IMR-90 (cell line): ENCODE data around the gene HMGCL. TPM values are rescaled to one million over a fixed set of nuclear protein-coding genes. Genes with fewer than 3 reads are reported as not detected.

Experiments
- ATAC-seq: fragments of 200-7000 bp; cut with Tn5 transposase; 2 replicates; pipeline ENCODE4 v1.9.1; 2020; ENCODE audit warnings: low read depth, mild to moderate bottlenecking, moderate library complexity
- BruUV-seq: library from RNA; stranded (reverse); fragments of 400-500 nt; replicated peaks from 2 replicates; lab custom pipeline; 2021; lab: Mats Ljungman, UMichigan
- CTCF ChIA-PET: fragments of 300-600 bp; formaldehyde crosslinking; extraction: SDS; loops from one replicate; lab custom pipeline; 2021; ENCODE audit warnings: antibody characterized with exemption; lab: Yijun Ruan, JAX
- POLR2A ChIA-PET: fragments of 300-600 bp; sonication (Branson Sonifier 250); formaldehyde crosslinking; loops from one replicate; lab custom pipeline; 2022; ENCODE audit warnings: antibody characterized with exemption; ENCODE audit not compliant: unreplicated experiment; lab: Charles Lee
- DNase-seq: peaks from one replicate; pipeline ENCODE4 v3.0.0; 2013
- H2AFZ ChIP-seq: replicated peaks from 2 replicates; pipeline ENCODE3; 2013; ENCODE audit warnings: low read length, mild to moderate bottlenecking; ENCODE audit not compliant: poor library complexity
- H2AK5ac ChIP-seq: 2 replicates; pipeline ENCODE4 v1.6.1; 2013; ENCODE audit warnings: low read depth, low read length, inconsistent platforms
- H2AK9ac ChIP-seq: replicated peaks from 2 replicates; pipeline ENCODE3; 2013; ENCODE audit warnings: mild to moderate bottlenecking, low read depth, low read length, moderate library complexity; ENCODE audit not compliant: poor library complexity
- H2BK120ac ChIP-seq: 2 replicates; pipeline ENCODE4 v1.6.1; 2013; ENCODE audit warnings: low read depth, low read length, inconsistent platforms
- H2BK15ac ChIP-seq: 3 replicates; pipeline ENCODE4 v1.6.1; 2013; ENCODE audit warnings: low read depth, low read length, inconsistent platforms
- H2BK20ac ChIP-seq: 2 replicates; pipeline ENCODE4 v1.6.1; 2013; ENCODE audit warnings: low read depth, mild to moderate bottlenecking, inconsistent platforms, low read length, moderate library complexity
- H2BK5ac ChIP-seq: 2 replicates; pipeline ENCODE4 v1.6.1; 2013; ENCODE audit warnings: mild to moderate bottlenecking, low read depth, low read length, inconsistent platforms; ENCODE audit not compliant: poor library complexity, severe bottlenecking
- H3K14ac ChIP-seq: replicated peaks from 2 replicates; pipeline ENCODE4 v1.6.1; 2013; ENCODE audit warnings: low read depth, low read length, inconsistent platforms
- H3K18ac ChIP-seq: 2 replicates; pipeline ENCODE4 v1.6.1; 2013; ENCODE audit warnings: low read depth, low read length, control low read depth
- H3K23ac ChIP-seq: 2 replicates; pipeline ENCODE4 v1.6.1; 2013; ENCODE audit warnings: low read depth, low read length, inconsistent platforms
- H3K27ac ChIP-seq: 2 replicates; pipeline ENCODE4 v1.5.1; 2013; ENCODE audit warnings: mild to moderate bottlenecking, control low read depth, low read length; ENCODE audit not compliant: insufficient read depth
- H3K27me3 ChIP-seq: 2 replicates; pipeline ENCODE4 v1.6.1; 2013; ENCODE audit warnings: low read length; ENCODE audit not compliant: control insufficient read depth, insufficient read depth
- H3K36me3 ChIP-seq: 2 replicates; pipeline ENCODE4 v1.6.1; 2013; ENCODE audit warnings: low read length, mixed read lengths; ENCODE audit not compliant: control insufficient read depth, insufficient read depth
- H3K4ac ChIP-seq: 2 replicates; pipeline ENCODE4 v1.6.1; 2013; ENCODE audit warnings: low read depth, low read length, inconsistent platforms
- H3K4me1 ChIP-seq: 2 replicates; pipeline ENCODE4 v1.6.1; 2013; ENCODE audit warnings: low read length, mixed read lengths; ENCODE audit not compliant: control insufficient read depth, insufficient read depth
- H3K4me2 ChIP-seq: 2 replicates; pipeline ENCODE4 v1.6.1; 2013; ENCODE audit warnings: low read depth, mild to moderate bottlenecking, control low read depth, low read length, moderate library complexity
- H3K4me3 ChIP-seq: 2 replicates; pipeline ENCODE4 v1.5.1; 2013; ENCODE audit warnings: low read depth, mild to moderate bottlenecking, control low read depth, low read length, moderate library complexity; ENCODE audit not compliant: insufficient read depth
- H3K56ac ChIP-seq: 2 replicates; pipeline ENCODE4 v1.6.1; 2013; ENCODE audit warnings: low read length, inconsistent platforms; ENCODE audit not compliant: insufficient read depth; ENCODE audit errors: extremely low read depth
- H3K79me1 ChIP-seq, 2 experiments: 2 replicates each; pipeline ENCODE4 v1.6.1; 2013; ENCODE audit warnings: low read length in 2 of 2, inconsistent platforms in 1 of 2, low read depth in 1 of 2
- H3K9ac ChIP-seq: 2 replicates; pipeline ENCODE4 v1.6.1; 2013; ENCODE audit warnings: low read depth, low read length, control low read depth
- H3K9me1 ChIP-seq: 2 replicates; pipeline ENCODE4 v1.6.1; 2013; ENCODE audit warnings: low read length, inconsistent platforms; ENCODE audit not compliant: insufficient read depth
- H3K9me3 ChIP-seq: 2 replicates; pipeline ENCODE4 v1.6.1; 2013; ENCODE audit warnings: low read length; ENCODE audit not compliant: control insufficient read depth, insufficient read depth
- H4K20me1 ChIP-seq: 2 replicates; pipeline ENCODE4 v1.6.1; 2013; ENCODE audit warnings: low read length, inconsistent platforms; ENCODE audit not compliant: insufficient read depth
- H4K5ac ChIP-seq: 2 replicates; pipeline ENCODE4 v1.6.1; 2013; ENCODE audit warnings: mild to moderate bottlenecking, low read depth, low read length, control low read depth
- H4K8ac ChIP-seq, 2 experiments: 2 replicates each; pipeline ENCODE4 v1.6.1; 2013; ENCODE audit warnings: low read depth in 2 of 2, low read length in 2 of 2, control low read depth in 1 of 2, inconsistent platforms in 1 of 2
- H4K91ac ChIP-seq: 2 replicates; pipeline ENCODE4 v1.6.1; 2013; ENCODE audit warnings: low read depth, low read length, inconsistent platforms; ENCODE audit not compliant: insufficient read depth
- BHLHE40 ChIP-seq: fragments of 150-350 bp; IDR thresholded peaks from 2 replicates; pipeline ENCODE4 v1.6.1; 2016; ENCODE audit warnings: mild to moderate bottlenecking, low read depth, low read length
- CEBPB ChIP-seq: IDR thresholded peaks from 2 replicates; pipeline ENCODE4 v1.6.1; 2012; ENCODE audit warnings: low read depth, low read length, improper control_type of control experiment
- CHD1 ChIP-seq: IDR thresholded peaks from 2 replicates; pipeline ENCODE4 v1.6.1; 2012; ENCODE audit warnings: low read depth, low read length, improper control_type of control experiment
- MAFK ChIP-seq: IDR thresholded peaks from 2 replicates; pipeline ENCODE4 v1.6.1; 2012; ENCODE audit warnings: low read depth, low read length, improper control_type of control experiment
- MAZ ChIP-seq: IDR thresholded peaks from 2 replicates; pipeline ENCODE4 v1.6.1; 2012; ENCODE audit warnings: low read depth, mild to moderate bottlenecking, low read length, improper control_type of control experiment, moderate library complexity, borderline replicate concordance
- NFE2L2 ChIP-seq: fragments of 150-350 bp; IDR thresholded peaks from 2 replicates; pipeline ENCODE4 v1.6.1; 2016; ENCODE audit warnings: low read depth, mild to moderate bottlenecking, low read length
- POLR2A ChIP-seq: IDR thresholded peaks from 2 replicates; pipeline ENCODE4 v1.6.1; 2012; ENCODE audit warnings: mild to moderate bottlenecking, low read depth, low read length
- RAD21 ChIP-seq: IDR thresholded peaks from 2 replicates; pipeline ENCODE4 v1.6.1; 2012; ENCODE audit warnings: low read length, improper control_type of control experiment
- RCOR1 ChIP-seq: IDR thresholded peaks from 2 replicates; pipeline ENCODE4 v1.6.1; 2012; ENCODE audit warnings: mild to moderate bottlenecking, low read length, improper control_type of control experiment; ENCODE audit not compliant: insufficient replicate concordance
- RFX5 ChIP-seq: IDR thresholded peaks from 2 replicates; pipeline ENCODE4 v1.8.0; 2012; ENCODE audit warnings: low read depth, mild to moderate bottlenecking, low read length, moderate library complexity
- SMC3 ChIP-seq: fragments of 150-350 bp; IDR thresholded peaks from 2 replicates; pipeline ENCODE4 v1.6.1; 2016; ENCODE audit warnings: low read depth, mild to moderate bottlenecking, antibody characterized with exemption, low read length, moderate library complexity
- WGBS, 2 experiments: methylation state at CpG; one replicate each; pipeline versions ENCODE4 v1.1.5 to v1.1.7; 2013; ENCODE audit warnings: missing lambda C conversion rate in 2 of 2; ENCODE audit not compliant: insufficient read length in 1 of 2; ENCODE audit errors: extremely low coverage in 2 of 2; 5-methylcytosine and 5-hydroxymethylcytosine counted together
- dilution Hi-C: fragments of 300-500 bp; cut with HindIII; formaldehyde crosslinking; loops from one replicate; pipeline ENCODE4 v1.14.3; 2018; ENCODE audit warnings: low sequenced_read_pairs; ENCODE audit not compliant: unreplicated experiment
- in situ Hi-C: fragments of 300-500 bp; cut with MboI; formaldehyde crosslinking; loops from 3 replicates; pipeline ENCODE4 v1.14.3; 2019; ENCODE audit warnings: low sequenced_read_pairs, inconsistent platforms, mixed read lengths
- intact Hi-C: fragments of 100-400 bp; cut with micrococcal nuclease; formaldehyde crosslinking; loops from 2 replicates; pipeline ENCODE4 v1.10.0; 2022
- polyA plus RNA-seq, 3 experiments: library from polyadenylated mRNA; depleted of rRNA; stranded (reverse); fragments of >200 nt; gene quantifications; 2 replicates each; pipeline ENCODE4 v1.2.3, GENCODE V29; 2012; ENCODE audit warnings: low replicate concordance in 1 of 3
- total RNA-seq: library from RNA; depleted of rRNA; stranded (reverse); fragments of >200 nt; gene quantifications from 2 replicates; pipeline ENCODE4 v1.2.3, GENCODE V29; 2012
- TF ChIP-seq, protein P1 (sequence below): conservative IDR thresholded peaks from 2 replicates; pipeline ENCODE4 v1.5.1; 2012; ENCODE audit warnings: mild to moderate bottlenecking, low read depth, low read length, improper control_type of control experiment
- TF ChIP-seq, protein P2 (sequence below): fragments of 150-350 bp; IDR thresholded peaks from 2 replicates; pipeline ENCODE4 v1.6.1; 2016; ENCODE audit warnings: low read depth, mild to moderate bottlenecking, low read length, moderate library complexity, borderline replicate concordance
- TF ChIP-seq, protein P3 (sequence below): fragments of 150-350 bp; IDR thresholded peaks from 2 replicates; pipeline ENCODE4 v1.6.1; 2017; ENCODE audit warnings: mild to moderate bottlenecking, antibody characterized with exemption, low read length, low read depth

The HMGCL gene
- total and polyA plus RNA-seq, 2 of the 4 experiments (the other 2 are of a cell fraction), result 30.6 to 33.5 TPM

DNA sequence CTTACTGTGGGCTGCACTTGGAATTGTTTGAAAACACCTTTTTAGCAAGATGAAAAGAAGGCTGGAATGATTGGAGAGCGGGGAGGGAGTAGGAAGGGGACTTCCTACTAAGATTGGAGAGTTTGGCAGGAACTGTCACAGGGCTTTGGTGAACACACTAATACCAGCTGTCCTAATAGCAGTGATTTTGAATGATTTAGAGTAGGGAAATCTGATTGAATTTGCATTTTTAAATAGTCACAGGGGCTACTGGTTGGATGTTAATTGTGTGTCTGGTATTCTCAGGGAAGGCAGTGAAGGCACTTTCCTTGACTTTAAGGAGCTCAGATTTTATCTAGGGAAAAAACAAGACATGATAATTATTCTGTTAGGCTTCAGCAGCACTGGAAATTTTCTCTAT, 2.5 kb upstream of the HMGCL start:
- Histone ChIP-seq H3K4me2 (no peak overlapping the region), H2BK20ac (no peak overlapping the region), H3K9ac (no peak overlapping the region), H3K9me1 (peaks cover 4% of the 10 kb centered on the region), H4K8ac (no peak overlapping the region), H2BK5ac (no peak overlapping the region), H3K14ac (no peak overlapping the region), H2BK15ac (no peak overlapping the region), H4K5ac (no peak overlapping the region), H4K20me1 (no peaks in the 10 kb centered on the region), H3K4me3 (no peak overlapping the region), H3K36me3 (no peaks in the 10 kb centered on the region), H2BK120ac (no peak overlapping the region), H3K79me1 (peaks cover 14 to 17% of the 10 kb centered on the region in 2 experiments), H3K4me1 (peaks cover 3% of the 10 kb centered on the region), H3K18ac (no peak overlapping the region), H4K91ac (no peak overlapping the region), H3K4ac (no peak overlapping the region), H3K23ac (no peak overlapping the region), H3K27me3 (peaks cover 2% of the 10 kb centered on the region; the same call in 1 of the 2 replicates), H3K56ac (no peak overlapping the region), H2AK9ac (no peak overlapping the region), H3K9me3 (no peaks in the 10 kb centered on the region), H2AK5ac (no peak overlapping the region), H2AFZ (no peak overlapping the region), H3K27ac (no peak overlapping the region)
- no peak for DNase-seq
- ChIA-PET POLR2A (no interaction called here), CTCF (no interaction called here)
- dilution Hi-C loops, result no loop called here
- WGBS, 2 experiments, result no CpG with 5 or more reads among the region's 1 CpG
- in situ Hi-C loops, result no loop called here
- BruUV-seq, result no TSS peak
- intact Hi-C loops, result no loop called here
- TF ChIP-seq, protein P1, sequence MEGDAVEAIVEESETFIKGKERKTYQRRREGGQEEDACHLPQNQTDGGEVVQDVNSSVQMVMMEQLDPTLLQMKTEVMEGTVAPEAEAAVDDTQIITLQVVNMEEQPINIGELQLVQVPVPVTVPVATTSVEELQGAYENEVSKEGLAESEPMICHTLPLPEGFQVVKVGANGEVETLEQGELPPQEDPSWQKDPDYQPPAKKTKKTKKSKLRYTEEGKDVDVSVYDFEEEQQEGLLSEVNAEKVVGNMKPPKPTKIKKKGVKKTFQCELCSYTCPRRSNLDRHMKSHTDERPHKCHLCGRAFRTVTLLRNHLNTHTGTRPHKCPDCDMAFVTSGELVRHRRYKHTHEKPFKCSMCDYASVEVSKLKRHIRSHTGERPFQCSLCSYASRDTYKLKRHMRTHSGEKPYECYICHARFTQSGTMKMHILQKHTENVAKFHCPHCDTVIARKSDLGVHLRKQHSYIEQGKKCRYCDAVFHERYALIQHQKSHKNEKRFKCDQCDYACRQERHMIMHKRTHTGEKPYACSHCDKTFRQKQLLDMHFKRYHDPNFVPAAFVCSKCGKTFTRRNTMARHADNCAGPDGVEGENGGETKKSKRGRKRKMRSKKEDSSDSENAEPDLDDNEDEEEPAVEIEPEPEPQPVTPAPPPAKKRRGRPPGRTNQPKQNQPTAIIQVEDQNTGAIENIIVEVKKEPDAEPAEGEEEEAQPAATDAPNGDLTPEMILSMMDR, result no peak
- no peak for TF ChIP-seq MAFK
- TF ChIP-seq NFE2L2, result no peak
- no peak for TF ChIP-seq MAZ
- TF ChIP-seq CEBPB, result no peak
- TF ChIP-seq CHD1, result no peak
- TF ChIP-seq RCOR1, result no peak
- no peak for TF ChIP-seq BHLHE40
- no peak for TF ChIP-seq RAD21
- no peak for TF ChIP-seq POLR2A
- no peak for TF ChIP-seq SMC3
- TF ChIP-seq RFX5, result no peak
- TF ChIP-seq, protein P2, sequence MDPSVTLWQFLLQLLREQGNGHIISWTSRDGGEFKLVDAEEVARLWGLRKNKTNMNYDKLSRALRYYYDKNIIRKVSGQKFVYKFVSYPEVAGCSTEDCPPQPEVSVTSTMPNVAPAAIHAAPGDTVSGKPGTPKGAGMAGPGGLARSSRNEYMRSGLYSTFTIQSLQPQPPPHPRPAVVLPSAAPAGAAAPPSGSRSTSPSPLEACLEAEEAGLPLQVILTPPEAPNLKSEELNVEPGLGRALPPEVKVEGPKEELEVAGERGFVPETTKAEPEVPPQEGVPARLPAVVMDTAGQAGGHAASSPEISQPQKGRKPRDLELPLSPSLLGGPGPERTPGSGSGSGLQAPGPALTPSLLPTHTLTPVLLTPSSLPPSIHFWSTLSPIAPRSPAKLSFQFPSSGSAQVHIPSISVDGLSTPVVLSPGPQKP, result no peak
- TF ChIP-seq, protein P3, sequence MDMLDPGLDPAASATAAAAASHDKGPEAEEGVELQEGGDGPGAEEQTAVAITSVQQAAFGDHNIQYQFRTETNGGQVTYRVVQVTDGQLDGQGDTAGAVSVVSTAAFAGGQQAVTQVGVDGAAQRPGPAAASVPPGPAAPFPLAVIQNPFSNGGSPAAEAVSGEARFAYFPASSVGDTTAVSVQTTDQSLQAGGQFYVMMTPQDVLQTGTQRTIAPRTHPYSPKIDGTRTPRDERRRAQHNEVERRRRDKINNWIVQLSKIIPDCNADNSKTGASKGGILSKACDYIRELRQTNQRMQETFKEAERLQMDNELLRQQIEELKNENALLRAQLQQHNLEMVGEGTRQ, result no peak
- no peak for ATAC-seq
